NOMO-1 (cell line): ENCODE data around the gene PHKG2.

Experiments used
- DNase-seq, 2 experiments: peaks; one replicate each; lab custom pipeline; 2025; ENCODE audit not compliant: unreplicated experiment in 2 of 2; lab: John Stamatoyannopoulos, UW

The PHKG2 gene

GRCh38 chr16:30725418-30725792, 22.8 kb upstream of the PHKG2 start:
- DNase-seq: no peak

- DNase-seq: no peak
Observed at GRCh38 chr16:30728321-30728720, 19.9 kb upstream of the PHKG2 start.

DNA sequence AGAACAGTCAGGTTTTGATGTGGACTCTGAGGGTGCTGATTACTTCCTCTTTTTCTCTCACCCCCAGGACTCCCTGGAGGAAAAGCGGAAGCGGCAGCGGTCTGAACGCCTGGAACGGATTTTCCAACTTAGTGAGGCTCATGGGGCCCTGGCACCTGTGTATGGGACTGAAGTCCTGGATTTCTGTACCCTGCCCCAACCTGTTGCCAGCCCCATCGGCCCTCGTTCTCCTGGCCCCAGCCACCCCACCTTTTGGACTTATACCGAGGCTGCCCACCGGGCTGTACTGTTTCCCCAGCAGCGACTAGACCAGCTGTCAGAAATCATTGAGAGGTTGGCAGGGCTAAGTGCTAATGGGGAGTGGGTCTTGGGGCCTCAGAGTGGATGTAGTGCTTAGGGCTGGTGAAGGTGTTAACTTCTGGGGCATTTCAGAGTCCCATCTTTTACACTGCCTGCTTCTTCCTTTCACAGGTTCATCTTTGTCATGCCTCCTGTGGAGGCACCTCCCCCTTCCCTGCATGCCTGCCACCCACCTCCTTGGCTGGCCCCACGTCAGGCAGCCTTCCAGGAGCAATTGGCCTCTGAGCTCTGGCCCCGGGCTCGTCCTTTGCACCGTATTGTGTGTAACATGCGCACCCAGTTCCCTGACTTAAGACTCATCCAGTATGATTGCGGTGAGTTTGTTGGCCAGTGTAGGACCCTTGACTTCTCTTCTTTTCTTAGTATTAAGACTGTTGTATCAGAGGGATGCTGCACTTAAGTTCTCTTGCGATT, 19.1 kb upstream of the PHKG2 start:
- DNase-seq: peak in 1 of 2 experiments; percentile 21

DNA sequence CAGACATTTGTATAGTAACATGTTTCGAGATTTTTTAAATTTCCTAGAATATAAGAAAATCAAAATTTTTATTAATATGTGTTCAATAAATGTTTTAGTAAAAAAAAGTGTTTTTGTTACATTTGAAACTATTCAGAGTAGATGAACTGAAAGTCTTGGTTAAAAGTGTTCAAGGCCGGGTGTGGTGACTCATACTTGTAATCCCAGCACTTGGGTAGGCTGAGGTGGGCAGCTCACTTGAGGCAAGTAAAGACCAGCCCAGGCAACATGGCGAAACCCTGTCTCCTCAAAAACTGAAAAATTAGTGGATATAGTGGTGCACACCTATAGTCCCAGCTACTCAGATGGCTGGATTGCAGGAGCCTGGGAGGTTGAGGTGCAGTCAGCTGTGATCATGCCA, 16.8 kb upstream of the PHKG2 start:
- DNase-seq: no peak

GRCh38 chr16:30736995-30737793, 11.0 kb upstream of the PHKG2 start:
- DNase-seq: no peak

- DNase-seq: no peak
Observed at GRCh38 chr16:30737794-30738648, 10.2 kb upstream of the PHKG2 start.

DNA sequence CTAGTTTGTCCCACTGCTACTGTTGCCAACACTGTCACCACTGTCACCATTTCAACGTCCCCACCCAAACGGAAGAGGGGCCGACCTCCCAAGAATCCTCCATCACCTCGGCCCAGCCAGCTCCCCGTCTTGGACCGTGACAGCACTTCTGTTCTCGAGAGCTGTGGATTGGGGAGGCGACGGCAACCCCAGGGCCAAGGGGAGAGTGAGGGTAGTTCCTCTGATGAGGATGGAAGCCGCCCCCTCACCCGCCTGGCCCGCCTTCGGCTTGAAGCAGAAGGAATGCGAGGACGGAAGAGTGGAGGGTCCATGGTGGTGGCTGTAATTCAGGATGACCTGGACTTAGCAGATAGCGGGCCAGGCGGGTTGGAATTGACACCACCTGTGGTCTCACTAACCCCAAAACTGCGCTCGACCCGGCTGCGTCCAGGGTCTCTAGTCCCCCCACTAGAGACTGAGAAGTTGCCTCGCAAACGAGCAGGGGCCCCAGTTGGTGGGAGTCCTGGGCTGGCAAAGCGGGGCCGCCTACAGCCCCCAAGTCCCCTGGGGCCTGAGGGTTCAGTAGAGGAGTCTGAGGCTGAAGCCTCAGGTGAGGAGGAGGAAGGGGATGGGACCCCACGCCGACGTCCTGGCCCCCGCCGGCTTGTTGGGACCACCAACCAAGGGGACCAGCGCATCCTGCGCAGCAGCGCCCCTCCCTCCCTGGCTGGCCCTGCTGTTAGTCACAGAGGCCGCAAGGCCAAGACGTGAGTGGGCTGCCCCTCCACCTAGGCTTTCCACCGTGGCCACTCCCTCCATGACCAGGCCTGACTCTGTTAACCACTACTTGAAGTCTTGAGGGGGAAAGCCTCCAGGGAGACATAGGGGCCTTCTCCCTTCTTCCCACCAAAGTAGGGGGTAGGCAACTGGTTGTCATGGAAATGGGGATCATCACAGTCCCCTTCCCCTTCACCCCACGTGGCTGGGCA, 9.0 kb upstream of the PHKG2 start:
- no peak for DNase-seq

DNA sequence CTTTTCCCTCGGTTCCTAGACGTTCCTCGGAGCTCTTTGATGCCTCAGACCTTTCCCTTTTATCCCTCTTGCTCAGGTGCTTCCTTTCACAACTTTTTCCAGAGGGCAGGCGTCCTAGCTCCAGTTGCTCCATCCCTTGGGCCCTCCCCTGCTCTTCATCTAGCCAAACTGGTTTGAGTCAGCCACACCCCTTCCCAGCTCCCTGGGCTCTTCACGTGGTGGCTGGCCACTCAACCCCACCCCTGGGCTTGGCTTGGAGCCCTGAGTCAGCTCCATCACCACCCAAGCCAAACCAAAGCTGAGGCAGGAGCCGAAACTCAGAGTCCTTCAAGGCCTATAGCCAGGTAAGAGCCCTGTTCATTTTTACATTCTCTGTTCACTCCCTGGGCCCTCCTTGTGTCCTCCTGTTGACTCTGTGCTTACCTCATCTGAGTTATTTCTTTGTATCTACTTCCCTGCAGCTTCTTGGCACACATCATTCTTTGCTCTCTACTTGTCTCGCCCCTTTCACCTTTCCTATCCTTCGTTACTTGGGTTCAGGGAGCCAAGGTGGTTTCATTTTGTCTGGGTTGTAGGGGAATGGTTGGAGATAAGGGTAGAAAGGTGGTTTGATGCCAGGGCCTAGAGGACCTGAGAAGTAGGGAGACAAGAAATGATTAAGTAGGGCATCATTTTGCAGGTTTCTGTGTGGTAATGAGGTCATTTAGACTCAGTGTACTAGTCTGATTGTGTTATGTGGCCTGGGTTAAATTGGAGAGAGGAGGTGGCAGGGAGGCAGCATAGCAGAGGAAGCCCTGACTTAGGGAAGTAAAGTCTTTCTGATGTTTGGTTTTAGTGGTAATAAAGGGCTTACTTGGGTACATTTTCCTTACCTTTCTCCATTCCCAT, 7.6 kb upstream of the PHKG2 start:
- no peak for DNase-seq

DNA sequence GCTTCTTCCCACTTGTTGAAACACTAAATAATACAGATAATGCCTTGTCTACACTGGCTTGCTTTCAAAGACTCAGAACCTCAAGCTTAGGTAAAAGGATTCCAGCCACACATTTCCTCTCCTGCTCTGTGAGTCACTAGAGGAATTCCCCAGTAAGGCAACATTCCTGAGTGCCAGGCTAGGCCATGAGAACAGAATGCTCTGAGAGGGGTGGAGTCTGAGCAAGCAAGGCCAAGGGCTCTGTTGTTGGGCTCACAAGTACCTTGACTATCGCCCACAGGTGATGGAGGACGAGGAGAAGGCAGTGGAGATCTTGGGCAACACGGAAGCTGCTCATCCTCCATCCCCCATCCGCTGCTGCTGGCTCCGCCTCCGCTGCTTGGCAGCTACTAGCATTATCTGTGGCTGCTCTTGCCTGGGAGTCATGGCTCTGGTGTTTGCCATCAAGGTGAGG, 6.7 kb upstream of the PHKG2 start:
- no peak for DNase-seq

GRCh38 chr16:30743716-30744115, 4.5 kb upstream of the PHKG2 start:
- DNase-seq: no peak

GRCh38 chr16:30744183-30744582, 4.0 kb upstream of the PHKG2 start:
- DNase-seq: no peak

DNA sequence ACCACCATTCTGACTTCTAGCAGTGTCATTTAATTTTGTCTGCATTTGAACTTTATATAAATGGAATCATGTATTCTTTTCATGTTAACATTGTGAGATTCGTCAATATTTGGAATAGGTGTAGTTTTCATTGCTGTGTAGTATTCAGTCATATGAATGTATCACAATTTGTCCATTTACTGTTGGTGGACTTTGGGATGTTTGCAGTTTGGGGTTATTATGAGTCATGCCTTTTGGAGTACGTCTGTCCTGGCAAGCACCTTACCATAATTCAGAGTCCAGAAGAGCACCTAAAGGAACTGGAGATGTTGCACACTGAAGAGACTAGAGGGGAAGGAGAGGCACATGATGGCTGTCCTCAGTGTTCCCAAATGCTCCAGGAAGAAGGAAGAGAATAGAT, 3.1 kb upstream of the PHKG2 start:
- no peak for DNase-seq

DNA sequence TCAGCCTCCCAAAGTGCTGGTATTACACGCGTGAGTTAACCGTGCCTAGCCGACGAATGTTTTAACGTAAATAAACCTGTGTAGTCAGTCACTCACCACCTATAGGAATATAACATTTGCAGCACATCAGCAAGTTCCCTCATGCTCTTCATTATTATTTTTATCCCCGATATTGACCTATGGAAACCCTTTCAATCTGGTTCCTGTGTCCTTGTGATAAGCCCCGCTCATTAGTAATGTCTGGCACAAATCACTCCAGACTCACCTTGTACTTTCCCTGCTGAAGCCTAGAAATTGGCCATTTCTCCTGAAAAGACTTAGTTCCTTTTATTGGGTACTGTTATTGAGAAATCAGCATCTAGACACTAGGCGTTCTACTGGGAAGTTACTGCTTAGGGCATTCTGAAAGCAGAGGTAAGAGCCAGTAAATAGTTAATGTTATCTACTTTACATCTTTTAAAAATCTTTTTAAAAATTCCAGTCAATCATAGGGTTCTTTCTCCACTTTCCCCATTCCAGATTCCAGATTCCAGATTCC, 1.5 kb upstream of the PHKG2 start:
- DNase-seq: peak in 1 of 2 experiments; percentile 48

- DNase-seq: no peak
Observed at GRCh38 chr16:30747331-30747730, 894 bp upstream of the PHKG2 start.

GRCh38 chr16:30748634-30749445, 615 bp downstream of the PHKG2 start:
- DNase-seq: peak in 1 of 2 experiments; percentile 18

- DNase-seq: no peak
Observed at GRCh38 chr16:30750201-30750600, 2.0 kb downstream of the PHKG2 start.

- no peak for DNase-seq
Observed at GRCh38 chr16:30750876-30751465, 2.7 kb downstream of the PHKG2 start.

GRCh38 chr16:30753596-30753995, 5.4 kb downstream of the PHKG2 start:
- DNase-seq: no peak
